Ascending aorta (tissue), 2 donors: Measurements from ENCODE around the gene KIF18B. TPM values are rescaled to one million over a fixed set of nuclear protein-coding genes. Genes with fewer than 3 reads are reported as not detected.

ENCODE experiments used
- DNase-seq, 2 donors: peaks; one replicate each; pipeline ENCODE4 v3.0.0-alpha.2; 2019; ENCODE audit warnings: low spot score in 2 of 2
- H3K27ac ChIP-seq, 2 donors: fragments of 200-600 bp; sonication (generic); one replicate each; pipeline ENCODE4 v1.5.1; 2016 to 2017; ENCODE audit warnings: mild to moderate bottlenecking in 1 of 2
- H3K27me3 ChIP-seq: fragments of 200-600 bp; sonication (generic); one replicate; pipeline ENCODE4 v1.5.1; 2017
- H3K36me3 ChIP-seq, 2 donors: fragments of 200-600 bp; sonication (generic); one replicate each; pipeline ENCODE4 v1.5.1; 2016
- H3K4me1 ChIP-seq, 2 donors: fragments of 200-600 bp; sonication (generic); one replicate each; pipeline ENCODE4 v1.5.1; 2016 to 2017; ENCODE audit warnings: mild to moderate bottlenecking in 1 of 2
- H3K4me3 ChIP-seq, 2 donors: fragments of 200-600 bp; sonication (generic); one replicate each; pipeline ENCODE4 v1.5.1; 2016 to 2017; ENCODE audit warnings: mild to moderate bottlenecking in 1 of 2
- H3K9me3 ChIP-seq, 2 donors: fragments of 200-600 bp; sonication (generic); one replicate each; pipeline ENCODE4 v1.5.1; 2016
- intact Hi-C: fragments of 100-400 bp; cut with DNase I; formaldehyde crosslinking; loops from one replicate; pipeline ENCODE4 v1.15.1; 2023
- total RNA-seq: library from RNA; depleted of rRNA; stranded (reverse); fragments of >200 nt; gene quantifications from one replicate; pipeline ENCODE4 v1.1.0, GENCODE V29; 2016
- TF ChIP-seq, protein P1 (sequence below), 3 experiments: fragments of 200-600 bp in 2 of 3; fragments of 450-650 bp in 1 of 3; sonication (generic) in 2 of 3; IDR thresholded peaks; one replicate each; pipeline ENCODE4 v1.5.1; 2016 to 2019; ENCODE audit warnings: antibody characterized with exemption in 3 of 3, mild to moderate bottlenecking in 1 of 3, moderate library complexity in 1 of 3

Gene KIF18B
- total RNA-seq, 1 donor from 2014 or later = not detected

GRCh38 chr17:44881145-44881544 lies 66.4 kb downstream of the KIF18B start:
- H3K27me3 ChIP-seq = no peaks in the 10 kb centered on the region
- H3K27ac ChIP-seq = no peak overlapping the region
- no peaks in the 10 kb centered on the region for H3K4me1 ChIP-seq
- H3K9me3 ChIP-seq = no peaks in the 10 kb centered on the region
- DNase-seq = no peak
- peaks cover 79 to 86% of the 10 kb centered on the region in 2 donors for H3K36me3 ChIP-seq
- intact Hi-C loops = no loop called here
- no peak overlapping the region for H3K4me3 ChIP-seq
- TF ChIP-seq, protein P1, sequence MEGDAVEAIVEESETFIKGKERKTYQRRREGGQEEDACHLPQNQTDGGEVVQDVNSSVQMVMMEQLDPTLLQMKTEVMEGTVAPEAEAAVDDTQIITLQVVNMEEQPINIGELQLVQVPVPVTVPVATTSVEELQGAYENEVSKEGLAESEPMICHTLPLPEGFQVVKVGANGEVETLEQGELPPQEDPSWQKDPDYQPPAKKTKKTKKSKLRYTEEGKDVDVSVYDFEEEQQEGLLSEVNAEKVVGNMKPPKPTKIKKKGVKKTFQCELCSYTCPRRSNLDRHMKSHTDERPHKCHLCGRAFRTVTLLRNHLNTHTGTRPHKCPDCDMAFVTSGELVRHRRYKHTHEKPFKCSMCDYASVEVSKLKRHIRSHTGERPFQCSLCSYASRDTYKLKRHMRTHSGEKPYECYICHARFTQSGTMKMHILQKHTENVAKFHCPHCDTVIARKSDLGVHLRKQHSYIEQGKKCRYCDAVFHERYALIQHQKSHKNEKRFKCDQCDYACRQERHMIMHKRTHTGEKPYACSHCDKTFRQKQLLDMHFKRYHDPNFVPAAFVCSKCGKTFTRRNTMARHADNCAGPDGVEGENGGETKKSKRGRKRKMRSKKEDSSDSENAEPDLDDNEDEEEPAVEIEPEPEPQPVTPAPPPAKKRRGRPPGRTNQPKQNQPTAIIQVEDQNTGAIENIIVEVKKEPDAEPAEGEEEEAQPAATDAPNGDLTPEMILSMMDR (IDR thresholded peaks at IDR 0.05) = no peak

DNA sequence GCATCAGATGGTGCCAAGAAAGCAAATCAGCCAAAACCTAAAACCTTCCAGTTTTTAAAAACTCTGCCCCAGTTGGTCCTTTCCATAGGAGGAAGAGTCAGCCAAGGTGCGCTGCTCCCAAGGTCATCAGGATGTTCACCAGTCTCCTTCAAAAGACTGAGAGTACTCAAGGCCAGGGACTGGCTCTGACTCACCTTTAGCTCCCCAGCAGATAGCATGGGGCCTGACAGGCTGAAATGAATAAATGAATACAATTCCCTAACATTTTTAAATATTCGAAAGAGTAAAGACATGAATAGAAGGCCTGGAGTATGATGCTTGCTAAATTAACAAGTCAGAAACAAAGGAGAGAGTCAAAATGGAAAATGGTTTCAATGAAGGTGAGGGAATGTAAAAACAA lies 67.5 kb downstream of the KIF18B start:
- Histone ChIP-seq H3K27me3 (no peaks in the 10 kb centered on the region), H3K4me1 (no peaks in the 10 kb centered on the region), H3K27ac (no peak overlapping the region), H3K4me3 (no peak overlapping the region), H3K9me3 (no peaks in the 10 kb centered on the region), H3K36me3 (peaks cover 78 to 86% of the 10 kb centered on the region in 2 donors)
- TF ChIP-seq, protein P1 (IDR thresholded peaks at IDR 0.05) = no peak
- DNase-seq = no peak
- intact Hi-C loops = no loop called here

DNA sequence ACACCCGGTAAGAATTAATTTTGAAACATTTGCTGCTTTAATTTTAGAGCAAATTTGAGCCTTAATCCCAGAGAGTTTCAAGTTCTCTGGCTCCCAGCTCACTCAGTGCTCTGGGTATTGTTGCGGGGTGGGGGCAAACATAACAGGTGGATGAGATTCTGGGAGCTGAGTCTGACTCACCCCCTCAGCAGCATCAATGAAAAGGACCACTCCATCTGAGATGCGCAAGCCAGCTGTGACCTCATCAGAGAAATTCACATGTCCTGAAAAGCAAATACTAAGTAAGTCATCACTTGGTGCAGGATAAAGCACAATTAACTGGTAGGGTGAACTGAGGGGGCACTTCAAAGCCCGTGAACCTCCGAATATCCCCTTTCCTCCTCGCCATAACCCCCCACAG lies 68.2 kb downstream of the KIF18B start:
- DNase-seq = no peak
- H3K9me3 ChIP-seq = no peaks in the 10 kb centered on the region
- H3K36me3 ChIP-seq = peaks cover 74 to 86% of the 10 kb centered on the region in 2 donors
- TF ChIP-seq, protein P1 (IDR thresholded peaks at IDR 0.05) = no peak
- intact Hi-C loops = no loop called here
- no peaks in the 10 kb centered on the region for H3K27me3 ChIP-seq
- no peak overlapping the region for H3K27ac ChIP-seq
- no peak overlapping the region for H3K4me3 ChIP-seq
- H3K4me1 ChIP-seq = no peaks in the 10 kb centered on the region

GRCh38 chr17:44878627-44879221 lies 68.8 kb downstream of the KIF18B start:
- peaks cover 72 to 84% of the 10 kb centered on the region in 2 donors for H3K36me3 ChIP-seq

GRCh38 chr17:44877121-44877520 lies 70.5 kb downstream of the KIF18B start:
- no peak overlapping the region for H3K27ac ChIP-seq
- intact Hi-C loops = no loop called here
- TF ChIP-seq, protein P1 (IDR thresholded peaks at IDR 0.05) = no peak
- H3K36me3 ChIP-seq = peaks cover 56 to 75% of the 10 kb centered on the region in 2 donors
- H3K9me3 ChIP-seq = no peaks in the 10 kb centered on the region
- no peak for DNase-seq
- no peaks in the 10 kb centered on the region for H3K27me3 ChIP-seq
- H3K4me3 ChIP-seq = no peak overlapping the region
- H3K4me1 ChIP-seq = peaks cover 0 to 3% of the 10 kb centered on the region in 2 donors

More at GRCh38 chr17:44878627-44879221, 68.8 kb downstream of the KIF18B start:
- TF ChIP-seq, protein P1 (IDR thresholded peaks at IDR 0.05) = peak; percentile 21 to 63 (median 29)
- Histone ChIP-seq H3K4me3 (no peak overlapping the region), H3K27me3 (no peaks in the 10 kb centered on the region), H3K4me1 (no peaks in the 10 kb centered on the region), H3K27ac (no peak overlapping the region), H3K9me3 (no peaks in the 10 kb centered on the region)
- intact Hi-C loops = loop anchor here (1.0 kb wide), 1 partner anchor 104 kb away; no protein-coding TSS in a partner anchor
- no peak for DNase-seq
